ENCODE data around the gene SDC3.

SDC3 gene

DNA sequence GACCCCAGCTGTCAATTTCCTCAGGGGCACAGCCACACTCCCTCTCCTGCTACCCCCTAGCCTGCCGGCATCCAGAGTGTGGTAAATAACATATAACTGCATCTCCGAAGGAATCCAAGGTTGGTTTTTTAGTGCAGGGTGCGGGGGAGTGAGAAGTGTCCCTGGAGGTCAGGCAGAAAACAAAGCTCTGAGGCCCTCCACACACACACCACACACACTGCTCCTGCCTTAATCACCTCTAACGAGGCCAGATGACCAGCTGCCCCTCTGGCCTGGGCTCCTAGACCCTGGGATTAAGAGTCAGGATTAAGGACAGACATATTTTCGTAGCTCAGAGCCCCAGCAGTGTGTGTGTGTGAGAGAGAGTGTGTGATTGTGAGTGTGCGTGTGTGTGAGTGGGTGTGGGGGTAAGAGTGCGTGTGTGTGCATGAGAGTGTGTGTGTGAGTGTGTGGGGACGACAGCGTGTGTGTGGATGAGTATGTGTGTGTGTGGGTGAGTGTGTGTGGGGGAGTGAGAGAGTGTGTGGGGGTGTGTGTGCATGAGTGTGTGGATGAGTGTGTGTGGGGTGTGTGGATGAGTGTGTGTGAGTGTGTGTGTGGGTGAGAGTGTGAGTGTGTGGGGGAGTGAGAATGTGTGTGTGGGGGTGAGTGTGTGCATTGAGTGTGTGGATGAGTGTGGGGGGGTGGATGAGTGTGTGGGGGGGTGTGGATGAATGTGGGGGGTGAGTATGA, 14.6 kb downstream of the SDC3 start:
- Histone ChIP-seq H3K27me3 (replicated peaks; ENCODE audit: control insufficient read depth, insufficient read depth, low read length) (peaks cover 2% of the 10 kb centered on the region; the same call in 1 of the 2 replicates), H3K4me3 (replicated peaks; ENCODE audit: low read depth, low read length) (no peak overlapping the region), H3K36me3 (ENCODE audit: control insufficient read depth, insufficient read depth, low read length) (no peaks in the 10 kb centered on the region)
- TF ChIP-seq, protein P1, sequence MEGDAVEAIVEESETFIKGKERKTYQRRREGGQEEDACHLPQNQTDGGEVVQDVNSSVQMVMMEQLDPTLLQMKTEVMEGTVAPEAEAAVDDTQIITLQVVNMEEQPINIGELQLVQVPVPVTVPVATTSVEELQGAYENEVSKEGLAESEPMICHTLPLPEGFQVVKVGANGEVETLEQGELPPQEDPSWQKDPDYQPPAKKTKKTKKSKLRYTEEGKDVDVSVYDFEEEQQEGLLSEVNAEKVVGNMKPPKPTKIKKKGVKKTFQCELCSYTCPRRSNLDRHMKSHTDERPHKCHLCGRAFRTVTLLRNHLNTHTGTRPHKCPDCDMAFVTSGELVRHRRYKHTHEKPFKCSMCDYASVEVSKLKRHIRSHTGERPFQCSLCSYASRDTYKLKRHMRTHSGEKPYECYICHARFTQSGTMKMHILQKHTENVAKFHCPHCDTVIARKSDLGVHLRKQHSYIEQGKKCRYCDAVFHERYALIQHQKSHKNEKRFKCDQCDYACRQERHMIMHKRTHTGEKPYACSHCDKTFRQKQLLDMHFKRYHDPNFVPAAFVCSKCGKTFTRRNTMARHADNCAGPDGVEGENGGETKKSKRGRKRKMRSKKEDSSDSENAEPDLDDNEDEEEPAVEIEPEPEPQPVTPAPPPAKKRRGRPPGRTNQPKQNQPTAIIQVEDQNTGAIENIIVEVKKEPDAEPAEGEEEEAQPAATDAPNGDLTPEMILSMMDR (IDR thresholded peaks at IDR 0.05; ENCODE audit: insufficient read depth, low read length, poor library complexity, severe bottlenecking), result no peak
- DNase-seq (ENCODE audit: extremely low read depth, insufficient read length), result no peak

DNA sequence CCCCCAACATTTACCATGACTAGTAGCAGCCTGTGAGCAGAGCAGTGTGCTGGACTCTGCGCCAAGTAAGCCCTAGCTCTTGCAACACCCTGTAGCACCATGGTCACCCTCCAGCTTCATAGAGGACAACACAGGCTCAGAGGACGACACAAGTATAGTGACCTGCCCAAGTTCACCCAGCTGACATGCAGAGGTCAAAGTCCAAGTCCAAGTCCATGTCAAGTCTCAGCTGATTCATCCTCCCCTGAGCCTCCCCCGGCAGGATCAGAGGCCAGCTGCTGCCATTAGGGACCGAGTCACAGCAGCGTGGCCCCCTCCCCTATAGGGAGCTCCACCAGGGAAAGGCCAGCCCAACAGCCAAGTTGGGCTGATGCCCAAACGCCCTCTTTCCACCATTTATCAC, 15.9 kb downstream of the SDC3 start:
- TF ChIP-seq, protein P1 (IDR thresholded peaks at IDR 0.05; ENCODE audit: insufficient read depth, low read length, poor library complexity, severe bottlenecking), result no peak
- H3K4me3 ChIP-seq (replicated peaks; ENCODE audit: low read depth, low read length), result no peak overlapping the region
- H3K36me3 ChIP-seq (ENCODE audit: control insufficient read depth, insufficient read depth, low read length), result no peaks in the 10 kb centered on the region
- peaks cover 2% of the 10 kb centered on the region; the same call in 1 of the 2 replicates for H3K27me3 ChIP-seq (replicated peaks; ENCODE audit: control insufficient read depth, insufficient read depth, low read length)
- DNase-seq (ENCODE audit: extremely low read depth, insufficient read length), result no peak

DNA sequence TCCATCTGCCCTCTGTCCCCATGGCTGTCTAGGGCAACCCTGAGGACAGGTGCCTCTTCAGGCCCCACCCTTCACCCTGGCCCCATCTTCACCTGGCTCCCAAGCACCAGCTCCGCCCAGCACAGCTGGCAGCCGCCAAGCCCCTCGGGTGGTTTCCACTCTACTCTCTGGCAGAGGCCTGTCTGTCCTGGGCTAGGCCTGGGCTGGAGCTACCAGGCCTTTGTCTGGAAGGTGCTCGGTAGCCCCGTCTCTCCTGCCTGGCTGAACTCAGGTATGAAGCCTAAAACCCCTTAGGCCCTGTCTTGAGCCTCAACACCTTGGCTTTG, 17.4 kb downstream of the SDC3 start:
- peaks cover 3% of the 10 kb centered on the region for H3K27me3 ChIP-seq (replicated peaks; ENCODE audit: control insufficient read depth, insufficient read depth, low read length)
- DNase-seq (ENCODE audit: extremely low read depth, insufficient read length), result no peak
- no peak overlapping the region for H3K4me3 ChIP-seq (replicated peaks; ENCODE audit: low read depth, low read length)
- TF ChIP-seq, protein P1 (IDR thresholded peaks at IDR 0.05; ENCODE audit: insufficient read depth, low read length, poor library complexity, severe bottlenecking), result no peak
- no peaks in the 10 kb centered on the region for H3K36me3 ChIP-seq (ENCODE audit: control insufficient read depth, insufficient read depth, low read length)

DNA sequence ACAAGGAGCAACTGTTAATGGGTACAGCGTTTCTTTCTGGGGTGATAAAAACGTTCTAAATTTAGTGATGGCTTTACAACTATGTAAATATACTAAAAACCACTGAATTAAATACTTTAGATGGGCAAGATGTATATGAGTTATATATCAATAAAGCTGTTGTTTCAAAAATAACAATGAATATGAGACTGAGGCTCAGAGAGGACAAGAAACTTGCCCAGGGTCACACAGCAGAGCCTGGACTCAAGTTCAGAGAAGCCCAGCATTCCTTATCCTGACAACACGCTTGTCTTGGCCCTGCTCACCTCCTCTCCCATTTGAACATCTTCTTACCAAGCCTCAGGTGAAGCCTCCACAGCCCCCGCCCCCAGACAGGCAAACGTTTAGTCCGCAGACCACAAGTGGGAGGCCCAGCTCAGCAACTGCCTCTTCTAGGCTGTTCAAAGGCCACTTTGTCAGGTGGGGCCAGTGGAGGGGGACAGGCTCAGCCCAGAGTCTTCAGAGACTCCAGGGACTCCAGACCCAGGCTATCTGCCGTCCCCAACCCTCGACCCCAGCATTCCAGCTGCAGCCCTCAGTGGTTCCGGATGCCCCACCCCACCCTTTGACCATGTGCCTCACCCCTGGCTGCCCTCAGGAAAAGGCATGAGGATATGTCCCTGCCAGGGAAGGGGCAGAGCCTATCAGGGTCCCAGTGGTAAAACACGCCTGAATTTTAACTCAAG, 17.9 kb downstream of the SDC3 start:
- TF ChIP-seq, protein P1 (IDR thresholded peaks at IDR 0.05; ENCODE audit: insufficient read depth, low read length, poor library complexity, severe bottlenecking), result no peak
- H3K27me3 ChIP-seq (replicated peaks; ENCODE audit: control insufficient read depth, insufficient read depth, low read length), result peaks cover 3% of the 10 kb centered on the region
- H3K36me3 ChIP-seq (ENCODE audit: control insufficient read depth, insufficient read depth, low read length), result no peaks in the 10 kb centered on the region
- H3K4me3 ChIP-seq (replicated peaks; ENCODE audit: low read depth, low read length), result no peak overlapping the region
- DNase-seq (ENCODE audit: extremely low read depth, insufficient read length), result no peak

DNA sequence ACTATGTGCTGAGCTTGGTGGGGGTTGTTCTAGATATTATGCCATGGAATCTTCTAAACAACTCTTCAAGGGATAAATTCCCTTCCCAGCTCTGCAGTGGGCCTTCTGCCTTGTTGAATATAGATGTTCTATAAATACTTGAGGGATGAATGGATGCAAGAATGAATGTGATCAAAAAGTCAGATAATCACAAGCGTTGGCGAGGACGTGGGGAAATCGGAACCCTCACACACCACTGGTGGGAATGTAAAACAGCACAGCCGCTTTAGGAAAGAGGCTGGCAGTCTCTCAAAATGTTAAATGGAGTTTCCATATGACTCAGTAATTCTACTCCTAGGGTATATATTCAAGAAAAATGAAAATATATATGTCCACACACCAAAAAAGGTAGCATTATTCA, 19.0 kb downstream of the SDC3 start:
- TF ChIP-seq, protein P1 (IDR thresholded peaks at IDR 0.05; ENCODE audit: insufficient read depth, low read length, poor library complexity, severe bottlenecking), result no peak
- peaks cover 1% of the 10 kb centered on the region for H3K27me3 ChIP-seq (replicated peaks; ENCODE audit: control insufficient read depth, insufficient read depth, low read length)

More for the DNA sequence above, 19.0 kb downstream of the SDC3 start:
- Histone ChIP-seq H3K36me3 (ENCODE audit: control insufficient read depth, insufficient read depth, low read length) (no peaks in the 10 kb centered on the region), H3K4me3 (replicated peaks; ENCODE audit: low read depth, low read length) (no peak overlapping the region)
- DNase-seq (ENCODE audit: extremely low read depth, insufficient read length), result no peak
